H54 (cell line): ENCODE data around the gene S100A5.

Experiments
- DNase-seq: peaks from one replicate; pipeline ENCODE4 v3.0.0; 2011; ENCODE audit warnings: low spot score, mixed read lengths; ENCODE audit not compliant: insufficient read length
- FAIRE-seq: peaks from 3 replicates; lab custom pipeline; 2011; peaks lifted over from hg19 to GRCh38; lab: Jason Lieb, UNC
- POLR2A ChIP-seq: IDR thresholded peaks from 2 replicates; pipeline ENCODE4 v1.6.1; 2011; ENCODE audit warnings: low read depth, mild to moderate bottlenecking, low read length

The S100A5 gene

GRCh38 chr1:153537376-153537730 lies 3.4 kb downstream of the S100A5 start:
- no peak for TF ChIP-seq POLR2A
- FAIRE-seq: no peak
- no peak for DNase-seq

- FAIRE-seq: no peak
- no peak for TF ChIP-seq POLR2A
- no peak for DNase-seq
These were observed 3.9 kb downstream of the S100A5 start for GRCh38 chr1:153536671-153537375.

GRCh38 chr1:153536012-153536670 lies 4.6 kb downstream of the S100A5 start:
- DNase-seq (peak; percentile 86), FAIRE-seq (no peak)
- peak; percentile 55; the same call in 1 of the 2 replicates for TF ChIP-seq POLR2A

GRCh38 chr1:153535242-153536011 lies 5.3 kb downstream of the S100A5 start, which contains the start of gene S100A6:
Gene S100A6, minus strand, starts transcription at chr1:153535991. Its CDS starts 652 bp downstream, at chr1:153535339.
- peak; percentile 96 for TF ChIP-seq POLR2A
- DNase-seq: no peak
- FAIRE-seq: no peak

DNA sequence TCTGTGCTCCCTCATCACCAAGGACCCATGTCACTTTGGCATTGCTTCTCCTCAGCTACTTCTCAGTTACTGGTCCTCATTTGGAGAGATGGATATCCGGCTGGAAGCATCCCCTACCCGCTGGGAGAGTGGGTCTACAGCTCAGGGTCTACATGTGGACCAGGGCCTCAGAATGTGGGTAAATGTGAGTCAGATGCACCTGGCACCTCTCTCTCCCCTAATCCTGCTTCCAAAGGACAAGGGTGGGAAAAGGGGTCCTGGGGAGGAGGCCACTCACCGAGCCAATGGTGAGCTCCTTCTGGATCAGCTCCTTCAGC lies 5.9 kb downstream of the S100A5 start:
- TF ChIP-seq POLR2A: no peak
- no peak for DNase-seq
- FAIRE-seq: no peak

DNA sequence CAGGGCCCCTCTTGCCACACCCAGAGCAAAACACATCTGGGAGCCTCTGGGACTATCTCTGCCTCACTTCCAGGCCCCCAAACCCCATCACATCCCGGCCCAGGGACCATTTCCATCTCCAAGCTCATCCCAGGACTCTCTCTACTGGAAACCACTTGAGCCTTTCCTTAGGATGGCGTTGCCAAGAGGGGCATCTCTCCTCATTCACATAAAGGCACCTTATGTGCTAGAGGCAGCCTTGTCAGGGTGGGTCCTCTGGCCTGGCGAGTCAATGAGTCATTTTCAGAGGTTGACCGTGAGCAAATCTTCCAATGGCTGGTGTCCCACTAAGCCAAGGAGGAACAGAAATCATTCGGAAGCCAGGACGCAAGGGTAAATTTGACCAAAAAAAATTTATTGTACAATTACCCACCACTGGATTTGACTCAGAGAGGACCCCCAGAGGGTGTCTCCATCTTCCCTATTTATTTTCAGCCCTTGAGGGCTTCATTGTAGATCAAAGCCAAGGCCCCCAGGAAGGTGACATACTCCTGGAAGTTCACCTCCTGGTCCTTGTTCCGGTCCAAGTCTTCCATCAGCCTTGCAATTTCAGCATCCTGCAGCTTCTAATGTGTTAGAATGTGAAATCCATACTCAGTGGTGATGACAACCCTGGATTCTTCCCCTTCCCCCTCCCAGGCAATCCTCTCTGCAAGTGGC lies 6.4 kb downstream of the S100A5 start:
- FAIRE-seq: no peak
- no peak for TF ChIP-seq POLR2A
- no peak for DNase-seq

GRCh38 chr1:153533689-153534201 lies 7.0 kb downstream of the S100A5 start:
- peak; percentile 75 for TF ChIP-seq POLR2A
- DNase-seq: peak; percentile 91
- FAIRE-seq: no peak

DNA sequence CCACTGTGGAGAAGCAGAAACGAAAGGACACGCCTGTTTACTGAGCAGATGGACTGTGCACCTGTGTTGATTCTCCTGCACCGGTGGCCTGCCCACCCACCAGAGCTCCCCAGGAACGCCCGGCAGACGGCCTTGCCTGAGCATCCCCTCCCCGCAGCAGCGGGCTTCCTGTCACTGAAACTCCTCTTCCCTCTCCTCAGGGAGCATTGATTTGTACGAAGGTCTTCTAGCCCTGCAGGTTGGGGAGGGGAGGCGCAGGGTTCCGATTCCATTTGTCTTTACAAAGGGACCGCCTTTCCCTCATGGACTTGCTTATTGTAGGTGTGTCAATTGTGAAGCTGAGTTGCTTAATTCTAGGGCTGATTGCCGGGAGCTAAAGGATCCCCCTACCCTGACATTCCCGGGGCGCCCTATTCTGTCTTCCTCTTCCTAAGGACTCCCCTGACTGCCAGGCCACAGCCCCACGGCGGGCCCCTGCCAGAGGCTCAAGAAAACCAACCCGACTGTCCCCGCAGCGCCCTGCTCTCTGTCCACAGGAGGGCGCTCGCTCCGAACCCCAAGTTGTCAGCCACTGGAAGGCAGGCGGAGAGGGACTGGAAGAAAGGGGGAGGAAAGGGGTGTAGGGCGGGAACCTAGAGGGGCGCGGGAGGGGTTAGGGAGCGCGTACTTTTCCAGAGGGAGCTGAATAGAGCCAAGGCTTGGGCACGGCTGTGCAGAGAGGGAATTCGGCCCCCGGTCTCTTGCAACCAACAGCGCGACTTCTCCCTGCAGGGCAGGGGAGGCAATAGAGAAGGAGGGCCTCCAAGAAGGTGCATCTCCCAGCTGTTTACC lies 7.8 kb downstream of the S100A5 start:
- peak; percentile 82 for DNase-seq
- FAIRE-seq: no peak

GRCh38 chr1:153532181-153532580 lies 8.6 kb downstream of the S100A5 start:
- TF ChIP-seq POLR2A: no peak
- FAIRE-seq (no peak), DNase-seq (no peak)

More for the DNA sequence above, 7.8 kb downstream of the S100A5 start:
- peak; percentile 63 for TF ChIP-seq POLR2A

DNA sequence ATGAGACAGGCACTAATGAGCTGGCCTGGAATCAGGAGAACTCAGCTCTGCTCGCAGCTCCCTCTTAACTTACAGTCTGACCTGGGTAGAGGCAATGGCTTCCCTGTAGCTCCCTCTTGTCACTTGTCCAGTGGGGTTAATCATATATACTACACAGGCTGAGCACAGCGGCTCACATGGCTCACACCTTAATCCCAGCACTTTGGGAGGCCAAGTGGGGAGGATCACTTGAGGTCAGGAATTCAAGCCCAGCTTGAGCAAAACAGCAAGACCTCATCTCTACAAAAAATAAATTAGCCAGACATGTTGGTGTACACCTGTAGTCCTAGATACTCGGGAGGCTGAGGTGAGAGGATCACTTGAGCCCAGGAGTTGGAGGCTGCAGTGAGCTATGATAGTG lies 9.1 kb downstream of the S100A5 start:
- no peak for FAIRE-seq
- TF ChIP-seq POLR2A: no peak
- DNase-seq: no peak

GRCh38 chr1:153527683-153528040 lies 13.1 kb downstream of the S100A5 start:
- DNase-seq (no peak), FAIRE-seq (no peak)
- TF ChIP-seq POLR2A: no peak

DNA sequence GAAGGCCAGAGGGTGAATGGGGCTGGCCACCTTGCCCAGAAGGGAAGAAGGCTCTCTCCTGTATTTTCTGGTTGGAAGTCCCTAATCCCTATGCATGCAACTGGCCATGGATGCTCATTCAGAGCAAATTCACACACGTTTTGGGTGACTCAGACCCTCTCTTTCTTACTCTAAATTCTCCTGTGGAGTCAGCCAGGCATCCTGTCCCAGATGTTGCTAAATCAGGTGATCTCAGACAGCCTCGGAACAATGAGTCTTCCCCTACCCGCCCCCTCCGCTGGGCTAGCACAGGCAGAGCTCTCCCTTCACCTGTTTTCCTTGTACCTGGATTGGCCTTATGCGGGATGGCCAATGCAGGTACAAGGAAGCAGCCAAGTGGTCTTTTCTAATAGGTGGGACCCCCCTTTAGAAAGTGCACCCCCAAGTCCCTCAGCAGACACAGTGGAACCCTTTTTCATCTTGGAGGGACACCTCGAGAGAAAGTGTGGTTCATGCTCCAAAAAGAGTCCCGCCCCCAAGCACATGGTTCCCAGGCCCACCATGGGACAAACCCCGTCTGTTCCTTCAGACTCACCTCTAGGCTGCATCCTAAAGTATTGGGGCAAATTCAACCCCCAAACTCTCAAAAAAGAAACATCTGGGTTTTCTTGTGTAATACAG lies 13.6 kb downstream of the S100A5 start:
- TF ChIP-seq POLR2A: no peak
- DNase-seq: no peak
- FAIRE-seq: no peak
